Kidney (tissue), 14 donors: Measurements from ENCODE around the gene GOLT1B. TPM values are rescaled to one million over a fixed set of nuclear protein-coding genes. Genes with fewer than 3 reads are reported as not detected.
A peak's percentile ranks its signal among the peaks of the same experiment; 100 is the strongest.

Experiments
- DNase-seq, 5 donors: peaks; one replicate each; pipeline ENCODE4 v3.0.0-alpha.2; 2013 to 2020
- FAIRE-seq: peaks from 2 replicates; lab custom pipeline; 2012; peaks lifted over from hg19 to GRCh38; lab: Jason Lieb, UNC
- H3K27ac ChIP-seq, 2 donors: one replicate each; pipeline ENCODE4 v1.7.0; 2013; ENCODE audit warnings: low read depth in 2 of 2, low read length in 2 of 2, inconsistent platforms in 1 of 2
- H3K27me3 ChIP-seq: one replicate; pipeline ENCODE4 v1.7.1; 2013; ENCODE audit warnings: low read length, inconsistent platforms; ENCODE audit not compliant: control insufficient read depth, insufficient read depth
- H3K36me3 ChIP-seq, 3 donors: one replicate each; pipeline versions ENCODE4 v1.7.0 to v1.7.1; 2013; ENCODE audit warnings: low read length in 3 of 3, control low read depth in 1 of 3, inconsistent platforms in 1 of 3; ENCODE audit not compliant: insufficient read depth in 3 of 3, control insufficient read depth in 2 of 3
- H3K4me1 ChIP-seq, 3 donors: one replicate each; pipeline versions ENCODE4 v1.7.0 to v1.7.1; 2013; ENCODE audit warnings: low read length in 3 of 3, inconsistent platforms in 1 of 3, low read depth in 1 of 3; ENCODE audit not compliant: control insufficient read depth in 2 of 3, insufficient read depth in 2 of 3
- H3K4me3 ChIP-seq, 3 donors: one replicate each; pipeline versions ENCODE4 v1.7.0 to v1.8.1; 2013; ENCODE audit warnings: low read length in 3 of 3, control low read depth in 1 of 3, inconsistent platforms in 1 of 3
- H3K9ac ChIP-seq, 3 donors: one replicate each; pipeline versions ENCODE4 v1.7.0 to v1.7.1; 2013; ENCODE audit warnings: low read length in 3 of 3, control low read depth in 1 of 3, inconsistent platforms in 1 of 3
- H3K9me3 ChIP-seq, 3 donors: one replicate each; pipeline versions ENCODE4 v1.7.0 to v1.7.1; 2013; ENCODE audit warnings: low read length in 3 of 3, control low read depth in 1 of 3, inconsistent platforms in 1 of 3; ENCODE audit not compliant: control insufficient read depth in 2 of 3, insufficient read depth in 1 of 3
- CTCF ChIP-seq: IDR thresholded peaks from 3 replicates; pipeline ENCODE4 v1.5.1; 2012; ENCODE audit warnings: mild to moderate bottlenecking, moderate library complexity, borderline replicate concordance; ENCODE audit not compliant: insufficient read depth; ENCODE audit errors: extremely low read depth
- intact Hi-C: fragments of 100-400 bp; cut with DNase I; formaldehyde crosslinking; loops from one replicate; pipeline ENCODE4 v1.11.1; 2022
- polyA plus RNA-seq: library from polyadenylated mRNA; stranded (reverse); fragments of 350-450 nt; fragmentation: Illumina TruSeq; extraction: RNeasy Lipid Tissue Mini Kit (QIAGEN cat#74804); gene quantifications from one replicate; pipeline ENCODE4 v1.2.3, GENCODE V29; 2014; ENCODE audit warnings: low read depth, low replicate concordance; ENCODE audit not compliant: insufficient read depth
- total RNA-seq: library from RNA; stranded (reverse); fragmentation: NEBNext Ultra II Directional; extraction: Animal tissue kit (Norgen Biotek cat#: 25700); gene quantifications from one replicate; pipeline ENCODE4 v1.2.1, GENCODE V29; 2021
- donor health status: control.
- donor health status: control.
- donor health status: control.
- donor health status: control.
- donor health status: control.
- donor health status: DM: yes; HTN: yes; CAD: no.
- donor health status: Normal renal cell carcinoma (clear cell type).

The GOLT1B gene
- total and polyA plus RNA-seq, 2 donors from 2014 or later = 15.7 to 28.9 TPM

GRCh38 chr12:21545557-21545956 is 44.0 kb downstream of the GOLT1B start:
- no peak overlapping the region for H3K9ac ChIP-seq
- FAIRE-seq = no peak

GRCh38 chr12:21546716-21547115 is 45.1 kb downstream of the GOLT1B start:
- FAIRE-seq (no peak), DNase-seq (no peak)
- TF ChIP-seq CTCF = no peak
- Histone ChIP-seq H3K9ac (no peak overlapping the region), H3K9me3 (no peaks in the 10 kb centered on the region), H3K27ac (no peak overlapping the region), H3K27me3 (no peaks in the 10 kb centered on the region), H3K4me3 (no peak overlapping the region), H3K36me3 (no peaks in the 10 kb centered on the region), H3K4me1 (no peaks in the 10 kb centered on the region)
- intact Hi-C loops = no loop called here

More at GRCh38 chr12:21545557-21545956, 44.0 kb downstream of the GOLT1B start:
- no peaks in the 10 kb centered on the region for H3K4me1 ChIP-seq
- no peaks in the 10 kb centered on the region for H3K27me3 ChIP-seq
- H3K27ac ChIP-seq = no peak overlapping the region
- intact Hi-C loops = no loop called here
- H3K4me3 ChIP-seq = no peak overlapping the region
- H3K36me3 ChIP-seq = no peaks in the 10 kb centered on the region
- DNase-seq = no peak
- H3K9me3 ChIP-seq = no peaks in the 10 kb centered on the region
- TF ChIP-seq CTCF = no peak

GRCh38 chr12:21547437-21547836 is 45.8 kb downstream of the GOLT1B start:
- H3K27me3 ChIP-seq = no peaks in the 10 kb centered on the region
- intact Hi-C loops = no loop called here
- H3K4me1 ChIP-seq = no peaks in the 10 kb centered on the region
- no peak overlapping the region for H3K27ac ChIP-seq
- FAIRE-seq = no peak
- H3K4me3 ChIP-seq = no peak overlapping the region
- H3K9ac ChIP-seq = no peak overlapping the region
- no peaks in the 10 kb centered on the region for H3K9me3 ChIP-seq
- DNase-seq = no peak
- TF ChIP-seq CTCF = no peak
- H3K36me3 ChIP-seq = no peaks in the 10 kb centered on the region

GRCh38 chr12:21551841-21552465 is 50.4 kb downstream of the GOLT1B start:
- H3K4me3 ChIP-seq = peak overlapping the region in 1 of 3 donors; percentile 23
- no peak for DNase-seq
- H3K36me3 ChIP-seq = no peaks in the 10 kb centered on the region
- no peak for TF ChIP-seq CTCF
- H3K9ac ChIP-seq = no peak overlapping the region
- peak overlapping the region; percentile 19 to 41 for H3K27ac ChIP-seq
- H3K9me3 ChIP-seq = no peaks in the 10 kb centered on the region
- H3K27me3 ChIP-seq = no peaks in the 10 kb centered on the region
- H3K4me1 ChIP-seq = no peaks in the 10 kb centered on the region
- FAIRE-seq = no peak
- intact Hi-C loops = no loop called here
